Thyroid gland (tissue), 4 donors: ENCODE results near the gene CREB3.

ENCODE experiments used
- POLR2A ChIP-seq, 2 donors: fragments of 450-650 bp; IDR thresholded peaks; one replicate each; pipeline ENCODE4 v1.6.1; 2017; ENCODE audit warnings: antibody characterized with exemption in 2 of 2, mild to moderate bottlenecking in 2 of 2, moderate library complexity in 1 of 2
- TF ChIP-seq, protein P1 (sequence below), 6 experiments: fragments of 200-600 bp in 3 of 6; fragments of 450-650 bp in 3 of 6; sonication (generic) in 3 of 6; IDR thresholded peaks; one replicate each; pipeline ENCODE4 v1.5.1; 2016 to 2019; ENCODE audit warnings: antibody characterized with exemption in 6 of 6, mild to moderate bottlenecking in 2 of 6, inconsistent platforms in 1 of 6, moderate library complexity in 1 of 6

DNA sequence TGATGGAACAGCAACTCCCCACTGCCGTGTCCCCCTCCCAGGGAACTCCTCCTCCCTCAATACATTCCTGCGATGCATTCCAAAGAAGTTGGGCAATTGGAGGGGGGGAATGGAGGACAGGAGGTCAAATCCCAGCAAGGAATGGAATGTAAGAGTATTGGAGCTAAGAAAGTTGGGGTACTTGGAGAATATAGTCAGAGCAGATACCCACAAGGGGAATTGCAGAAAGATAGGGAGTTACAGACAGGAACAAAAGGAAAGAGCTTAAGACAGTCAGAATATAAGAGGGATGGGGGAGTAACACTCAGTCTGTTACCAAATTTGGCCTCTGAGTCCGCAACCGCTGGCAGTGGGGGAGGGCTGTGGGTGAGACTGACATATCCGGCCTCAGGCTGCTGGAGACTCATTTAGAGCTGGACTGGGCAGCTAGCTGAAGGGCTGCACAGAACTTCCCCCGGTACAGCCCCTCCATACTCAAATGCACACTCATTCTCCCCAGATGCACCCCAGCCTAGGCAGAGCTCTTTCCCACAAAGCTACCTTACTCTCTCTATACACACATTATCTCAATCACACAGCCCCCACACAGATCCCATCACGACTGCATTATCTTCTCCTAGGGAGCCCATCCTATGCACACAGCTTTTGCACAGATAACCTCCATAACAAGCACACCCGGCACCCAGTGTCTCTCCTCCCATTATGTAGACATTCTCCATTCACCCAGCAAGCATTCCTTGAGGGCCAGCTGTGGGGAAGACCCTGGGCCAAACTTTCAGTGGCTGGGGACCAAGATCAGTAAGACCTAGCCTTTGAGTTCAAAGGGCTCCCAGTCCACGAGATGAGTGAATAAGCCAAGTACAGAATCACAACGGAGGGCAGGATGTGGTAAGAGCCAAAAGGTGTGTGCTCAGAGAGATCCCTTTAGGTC, 4.2 kb upstream of the CREB3 start:
- TF ChIP-seq, protein P1, sequence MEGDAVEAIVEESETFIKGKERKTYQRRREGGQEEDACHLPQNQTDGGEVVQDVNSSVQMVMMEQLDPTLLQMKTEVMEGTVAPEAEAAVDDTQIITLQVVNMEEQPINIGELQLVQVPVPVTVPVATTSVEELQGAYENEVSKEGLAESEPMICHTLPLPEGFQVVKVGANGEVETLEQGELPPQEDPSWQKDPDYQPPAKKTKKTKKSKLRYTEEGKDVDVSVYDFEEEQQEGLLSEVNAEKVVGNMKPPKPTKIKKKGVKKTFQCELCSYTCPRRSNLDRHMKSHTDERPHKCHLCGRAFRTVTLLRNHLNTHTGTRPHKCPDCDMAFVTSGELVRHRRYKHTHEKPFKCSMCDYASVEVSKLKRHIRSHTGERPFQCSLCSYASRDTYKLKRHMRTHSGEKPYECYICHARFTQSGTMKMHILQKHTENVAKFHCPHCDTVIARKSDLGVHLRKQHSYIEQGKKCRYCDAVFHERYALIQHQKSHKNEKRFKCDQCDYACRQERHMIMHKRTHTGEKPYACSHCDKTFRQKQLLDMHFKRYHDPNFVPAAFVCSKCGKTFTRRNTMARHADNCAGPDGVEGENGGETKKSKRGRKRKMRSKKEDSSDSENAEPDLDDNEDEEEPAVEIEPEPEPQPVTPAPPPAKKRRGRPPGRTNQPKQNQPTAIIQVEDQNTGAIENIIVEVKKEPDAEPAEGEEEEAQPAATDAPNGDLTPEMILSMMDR (IDR thresholded peaks at IDR 0.05): no peak
- TF ChIP-seq POLR2A (IDR thresholded peaks at IDR 0.05): peak in 1 of 2 donors; percentile 23
